Esophagus squamous epithelium (tissue), 4 donors: ENCODE measurements around the gene KAZN.

ENCODE experiments used
- CTCF ChIP-seq, 6 experiments: fragments of 450-650 bp in 4 of 6; fragments of 200-600 bp in 2 of 6; sonication (generic) in 2 of 6; IDR thresholded peaks; one replicate each; pipeline ENCODE4 v1.5.1; 2016 to 2019; ENCODE audit warnings: antibody characterized with exemption in 6 of 6, mild to moderate bottlenecking in 4 of 6, moderate library complexity in 4 of 6
- POLR2A ChIP-seq, 4 donors: fragments of 450-650 bp; IDR thresholded peaks; one replicate each; pipeline ENCODE4 v1.6.1; 2017; ENCODE audit warnings: antibody characterized with exemption in 4 of 4, mild to moderate bottlenecking in 4 of 4, moderate library complexity in 3 of 4

- TF ChIP-seq CTCF (IDR thresholded peaks at IDR 0.05) (no peak), POLR2A (IDR thresholded peaks at IDR 0.05) (no peak)
These were observed 402.2 kb downstream of the KAZN start for GRCh38 chr1:15000671-15001070.
